Neuronal stem cell (in vitro differentiated cells): ENCODE measurements around the gene HPS5.

ENCODE experiments used
- DNase-seq: peaks from one replicate; pipeline ENCODE4 v3.0.0-alpha.2; 2013; ENCODE audit warnings: low spot score
- H2AFZ ChIP-seq: one replicate; pipeline ENCODE4 v1.6.1; 2013; ENCODE audit warnings: mild to moderate bottlenecking, low read length, inconsistent platforms
- H2AK5ac ChIP-seq: 2 replicates; pipeline ENCODE4 v1.6.1; 2013; ENCODE audit warnings: low read depth, mild to moderate bottlenecking, inconsistent platforms, low read length, moderate library complexity, mixed read lengths
- H2BK120ac ChIP-seq: 2 replicates; pipeline ENCODE4 v1.6.1; 2013; ENCODE audit warnings: low read depth, mild to moderate bottlenecking, inconsistent platforms, low read length, moderate library complexity, mixed read lengths
- H2BK12ac ChIP-seq: one replicate; pipeline ENCODE4 v1.6.1; 2013; ENCODE audit warnings: low read length, inconsistent platforms
- H2BK15ac ChIP-seq: 2 replicates; pipeline ENCODE4 v1.6.1; 2013; ENCODE audit warnings: mild to moderate bottlenecking, low read length, inconsistent platforms, mixed read lengths
- H2BK5ac ChIP-seq: one replicate; pipeline ENCODE4 v1.6.1; 2013; ENCODE audit warnings: inconsistent platforms, mild to moderate bottlenecking, low read length, moderate library complexity
- H3K14ac ChIP-seq: one replicate; pipeline ENCODE4 v1.6.1; 2013; ENCODE audit warnings: low read length, inconsistent platforms
- H3K18ac ChIP-seq: 2 replicates; pipeline ENCODE4 v1.6.1; 2013; ENCODE audit warnings: low read length, inconsistent platforms
- H3K23ac ChIP-seq: 2 replicates; pipeline ENCODE4 v1.6.1; 2013; ENCODE audit warnings: low read depth, mild to moderate bottlenecking, mixed read lengths, low read length, inconsistent platforms; ENCODE audit not compliant: poor library complexity
- H3K27ac ChIP-seq: replicated peaks from 3 replicates; pipeline ENCODE4 v1.5.1; 2013; ENCODE audit warnings: low read length, inconsistent platforms
- H3K27me3 ChIP-seq, 3 experiments: 2 replicates each; pipeline ENCODE4 v1.6.1; 2013; ENCODE audit warnings: low read length in 3 of 3, mild to moderate bottlenecking in 2 of 3, inconsistent platforms in 1 of 3, low read depth in 1 of 3, mixed read lengths in 1 of 3, moderate library complexity in 1 of 3; ENCODE audit not compliant: control insufficient read depth in 3 of 3, insufficient read depth in 3 of 3
- H3K36me3 ChIP-seq, 2 donors: replicated peaks in 1 of 2; 2 replicates each; pipeline ENCODE4 v1.6.1; 2013; ENCODE audit warnings: low read length in 2 of 2; ENCODE audit not compliant: control insufficient read depth in 2 of 2, insufficient read depth in 2 of 2
- H3K4ac ChIP-seq: 2 replicates; pipeline ENCODE4 v1.6.1; 2013; ENCODE audit warnings: inconsistent platforms, mild to moderate bottlenecking, low read length, moderate library complexity
- H3K4me1 ChIP-seq, 2 donors: 1 replicate in 1 of 2; 2 replicates in 1 of 2; pipeline ENCODE4 v1.6.1; 2013; ENCODE audit warnings: low read length in 2 of 2, low read depth in 1 of 2; ENCODE audit not compliant: control insufficient read depth in 2 of 2, insufficient read depth in 1 of 2
- H3K4me2 ChIP-seq: one replicate; pipeline ENCODE4 v1.6.1; 2013; ENCODE audit warnings: mild to moderate bottlenecking, low read length, inconsistent platforms; ENCODE audit not compliant: insufficient read depth, poor library complexity, severe bottlenecking
- H3K4me3 ChIP-seq, 2 donors: 2 replicates each; pipeline ENCODE4 v1.5.1; 2013; ENCODE audit warnings: low read length in 2 of 2, mild to moderate bottlenecking in 2 of 2, inconsistent platforms in 1 of 2, moderate library complexity in 1 of 2
- H3K79me1 ChIP-seq: one replicate; pipeline ENCODE4 v1.6.1; 2013; ENCODE audit warnings: low read depth, mild to moderate bottlenecking, inconsistent platforms, low read length, moderate library complexity
- H3K9ac ChIP-seq: one replicate; pipeline ENCODE4 v1.6.1; 2013; ENCODE audit warnings: mild to moderate bottlenecking, low read depth, low read length, inconsistent platforms; ENCODE audit not compliant: poor library complexity
- H3K9me3 ChIP-seq, 2 donors: replicated peaks in 1 of 2; 2 replicates each; pipeline versions ENCODE3 to v1.6.1; 2013; ENCODE audit warnings: low read length in 2 of 2, mild to moderate bottlenecking in 2 of 2, inconsistent platforms in 1 of 2, low read depth in 1 of 2, mixed read lengths in 1 of 2, moderate library complexity in 1 of 2; ENCODE audit not compliant: control insufficient read depth in 2 of 2, insufficient read depth in 1 of 2
- H4K8ac ChIP-seq: one replicate; pipeline ENCODE4 v1.6.1; 2013; ENCODE audit warnings: low read depth, mild to moderate bottlenecking, inconsistent platforms, low read length, moderate library complexity
- H4K91ac ChIP-seq: one replicate; pipeline ENCODE4 v1.6.1; 2013; ENCODE audit warnings: low read length, low read depth, mild to moderate bottlenecking, inconsistent platforms; ENCODE audit not compliant: poor library complexity
- WGBS, 2 donors: extraction: QIAGEN DNeasy Blood & Tissue Kit; methylation state at CpG; one replicate each; pipeline ENCODE4 v1.1.7; 2013; ENCODE audit warnings: missing lambda C conversion rate in 2 of 2, mixed read lengths in 1 of 2; ENCODE audit not compliant: insufficient read length in 2 of 2, insufficient replicate concordance in 1 of 2; ENCODE audit errors: extremely low coverage in 2 of 2; 5-methylcytosine and 5-hydroxymethylcytosine counted together

HPS5 gene

DNA sequence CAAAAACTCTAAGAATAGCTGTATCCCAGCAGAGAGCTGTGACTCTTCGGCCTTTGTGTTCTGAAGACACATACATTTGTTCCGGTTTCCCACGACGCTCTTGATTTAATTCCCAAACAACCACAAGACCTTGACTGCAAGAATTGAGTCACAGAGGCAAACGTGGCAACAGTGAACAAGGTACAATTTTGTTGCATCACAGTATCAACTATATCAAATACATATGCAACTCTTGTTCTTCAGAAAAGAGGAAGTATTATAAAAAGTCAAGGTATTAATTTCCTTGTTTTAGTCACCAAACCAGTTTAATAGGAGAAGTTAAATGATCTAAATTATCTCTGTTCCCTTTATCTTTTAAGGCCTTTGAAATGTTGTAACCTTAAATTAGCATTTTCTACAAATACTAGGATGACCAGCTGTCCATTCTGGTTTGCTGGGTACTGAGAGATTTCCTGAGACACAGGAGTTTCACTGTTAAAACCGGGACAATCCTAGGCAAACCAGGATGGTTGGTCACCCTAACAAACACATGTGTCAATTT, 11.1 kb downstream of the HPS5 start:
- DNase-seq, result no peak
- Histone ChIP-seq H3K36me3 (peaks cover 11 to 73% of the 10 kb centered on the region in 2 donors), H3K18ac (no peak overlapping the region), H4K91ac (no peak overlapping the region), H2BK15ac (no peak overlapping the region), H3K4me1 (peaks cover 0 to 8% of the 10 kb centered on the region in 2 donors), H3K4ac (no peak overlapping the region), H2AK5ac (no peak overlapping the region), H4K8ac (no peak overlapping the region), H2AFZ (no peak overlapping the region), H3K14ac (no peak overlapping the region), H2BK5ac (no peak overlapping the region), H3K4me3 (no peak overlapping the region), H3K9ac (no peak overlapping the region), H3K79me1 (peaks cover under 1% of the 10 kb centered on the region), H3K27ac (no peak overlapping the region), H3K9me3 (no peaks in the 10 kb centered on the region), H2BK120ac (no peak overlapping the region), H3K27me3 (no peaks in the 10 kb centered on the region), H3K23ac (no peak overlapping the region), H3K4me2 (no peak overlapping the region), H2BK12ac (no peak overlapping the region)
- WGBS, 2 donors, result no CpG with 5 or more reads among the region's 6 CpGs

- Histone ChIP-seq H2AK5ac (no peak overlapping the region), H2AFZ (no peak overlapping the region), H3K27me3 (no peaks in the 10 kb centered on the region), H3K14ac (no peak overlapping the region), H4K91ac (no peak overlapping the region), H3K4me2 (no peak overlapping the region), H3K4me1 (peaks cover 0 to 8% of the 10 kb centered on the region in 2 donors), H2BK5ac (no peak overlapping the region), H3K27ac (no peak overlapping the region), H3K79me1 (no peaks in the 10 kb centered on the region), H4K8ac (no peak overlapping the region), H3K4ac (no peak overlapping the region), H2BK120ac (no peak overlapping the region), H3K23ac (no peak overlapping the region), H2BK15ac (no peak overlapping the region), H3K9me3 (no peaks in the 10 kb centered on the region), H2BK12ac (no peak overlapping the region), H3K4me3 (no peak overlapping the region), H3K36me3 (peaks cover 11 to 83% of the 10 kb centered on the region in 2 donors), H3K18ac (no peak overlapping the region), H3K9ac (no peak overlapping the region)
- no peak for DNase-seq
- no CpG with 5 or more reads among the region's 5 CpGs for WGBS, 2 donors
Observed at GRCh38 chr11:18309691-18310090, 12.2 kb downstream of the HPS5 start.

DNA sequence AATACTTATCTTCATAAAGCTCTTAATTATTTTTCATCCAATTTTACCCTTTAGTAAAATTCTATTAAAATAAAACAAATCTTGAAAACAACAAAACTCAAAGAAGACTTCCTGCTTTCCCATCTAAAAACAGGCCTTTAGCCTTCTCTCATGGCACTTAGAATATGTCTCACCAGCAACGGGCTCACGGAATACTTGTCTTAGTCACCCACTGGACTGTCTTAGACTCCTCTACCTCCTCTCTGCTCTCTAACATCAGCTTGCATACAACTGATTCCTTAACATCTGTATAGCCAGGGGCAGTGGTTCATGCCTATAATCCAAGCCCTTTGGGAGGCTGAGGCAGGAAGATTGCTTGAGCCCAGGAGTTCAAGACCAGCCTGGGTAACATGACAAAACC, 13.7 kb downstream of the HPS5 start:
- H3K79me1 ChIP-seq, result no peaks in the 10 kb centered on the region
- H3K18ac ChIP-seq, result no peak overlapping the region
- no peak for DNase-seq
- no peak overlapping the region for H3K4me2 ChIP-seq
- H3K4me1 ChIP-seq, result peaks cover 0 to 8% of the 10 kb centered on the region in 2 donors
- H2AFZ ChIP-seq, result no peak overlapping the region
- H3K4ac ChIP-seq, result no peak overlapping the region
- no peak overlapping the region for H2BK15ac ChIP-seq
- H4K91ac ChIP-seq, result no peak overlapping the region
- H2AK5ac ChIP-seq, result no peak overlapping the region
- no peaks in the 10 kb centered on the region for H3K27me3 ChIP-seq
- H4K8ac ChIP-seq, result no peak overlapping the region
- WGBS, 2 donors, result no CpG with 5 or more reads among the region's 2 CpGs
- no peak overlapping the region for H3K14ac ChIP-seq
- H2BK5ac ChIP-seq, result no peak overlapping the region
- no peak overlapping the region for H3K9ac ChIP-seq
- H3K27ac ChIP-seq, result no peak overlapping the region
- H2BK120ac ChIP-seq, result no peak overlapping the region
- H3K23ac ChIP-seq, result no peak overlapping the region
- H2BK12ac ChIP-seq, result no peak overlapping the region
- H3K4me3 ChIP-seq, result no peak overlapping the region
- H3K9me3 ChIP-seq, result no peaks in the 10 kb centered on the region
- peaks cover 11 to 85% of the 10 kb centered on the region in 2 donors for H3K36me3 ChIP-seq

DNA sequence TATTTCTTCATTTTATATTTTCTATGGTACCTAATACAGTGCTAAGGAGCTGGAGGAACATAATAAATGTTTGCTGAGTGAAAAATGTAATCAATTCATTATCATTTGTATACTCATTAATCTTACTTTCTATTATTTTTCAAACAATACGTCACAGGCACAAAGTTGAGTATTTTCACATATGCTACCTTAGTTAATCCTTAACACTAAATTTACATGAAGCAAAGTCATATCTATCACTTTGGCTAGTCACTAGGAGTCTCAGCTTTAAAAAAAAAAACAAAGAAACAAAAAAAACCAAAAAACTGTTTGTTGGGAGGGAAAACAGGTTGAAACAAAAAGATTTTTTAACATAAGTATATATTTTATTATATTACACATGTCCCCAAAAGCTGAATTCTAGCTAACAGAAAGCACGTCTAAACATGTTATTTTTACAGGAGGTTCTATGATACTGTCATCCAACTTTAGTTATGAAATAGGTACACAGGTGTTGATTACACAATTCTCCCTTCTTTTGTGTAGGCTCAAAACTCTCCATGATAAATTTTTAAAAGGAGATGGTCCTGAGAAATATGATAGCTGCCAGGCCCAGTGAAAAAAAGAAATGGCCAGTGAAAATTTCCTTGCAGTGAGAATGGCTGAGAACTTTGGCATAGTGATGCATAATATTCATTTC, 14.3 kb downstream of the HPS5 start:
- Histone ChIP-seq H3K9ac (no peak overlapping the region), H2AFZ (no peak overlapping the region), H4K91ac (no peak overlapping the region), H3K4ac (no peak overlapping the region), H4K8ac (no peak overlapping the region), H2BK5ac (no peak overlapping the region), H3K23ac (no peak overlapping the region), H3K36me3 (peaks cover 11 to 91% of the 10 kb centered on the region in 2 donors), H3K27me3 (no peaks in the 10 kb centered on the region), H3K4me3 (no peak overlapping the region), H2BK120ac (no peak overlapping the region), H3K4me1 (peaks cover 0 to 5% of the 10 kb centered on the region in 2 donors), H3K4me2 (no peak overlapping the region), H2BK15ac (no peak overlapping the region), H2AK5ac (no peak overlapping the region), H2BK12ac (no peak overlapping the region), H3K9me3 (no peaks in the 10 kb centered on the region), H3K27ac (no peak overlapping the region), H3K18ac (no peak overlapping the region), H3K14ac (no peak overlapping the region), H3K79me1 (no peaks in the 10 kb centered on the region)
- WGBS, 2 donors, result no CpG with 5 or more reads among the region's 2 CpGs
- DNase-seq, result no peak
